T-helper 22 cell (primary cell): ENCODE results near the gene ATP13A1.
A peak's percentile ranks its signal among the peaks of the same experiment; 100 is the strongest.
"Not testable (repeated sequence)": the region's sequence is repeated elsewhere in the genome, so short reads cannot be mapped to it uniquely, and the experiment has no call there.

Experiments used
- DNase-seq: peaks from one replicate; pipeline ENCODE4 v3.0.0-alpha.2; 2020; ENCODE audit warnings: low read depth

Gene ATP13A1

DNA sequence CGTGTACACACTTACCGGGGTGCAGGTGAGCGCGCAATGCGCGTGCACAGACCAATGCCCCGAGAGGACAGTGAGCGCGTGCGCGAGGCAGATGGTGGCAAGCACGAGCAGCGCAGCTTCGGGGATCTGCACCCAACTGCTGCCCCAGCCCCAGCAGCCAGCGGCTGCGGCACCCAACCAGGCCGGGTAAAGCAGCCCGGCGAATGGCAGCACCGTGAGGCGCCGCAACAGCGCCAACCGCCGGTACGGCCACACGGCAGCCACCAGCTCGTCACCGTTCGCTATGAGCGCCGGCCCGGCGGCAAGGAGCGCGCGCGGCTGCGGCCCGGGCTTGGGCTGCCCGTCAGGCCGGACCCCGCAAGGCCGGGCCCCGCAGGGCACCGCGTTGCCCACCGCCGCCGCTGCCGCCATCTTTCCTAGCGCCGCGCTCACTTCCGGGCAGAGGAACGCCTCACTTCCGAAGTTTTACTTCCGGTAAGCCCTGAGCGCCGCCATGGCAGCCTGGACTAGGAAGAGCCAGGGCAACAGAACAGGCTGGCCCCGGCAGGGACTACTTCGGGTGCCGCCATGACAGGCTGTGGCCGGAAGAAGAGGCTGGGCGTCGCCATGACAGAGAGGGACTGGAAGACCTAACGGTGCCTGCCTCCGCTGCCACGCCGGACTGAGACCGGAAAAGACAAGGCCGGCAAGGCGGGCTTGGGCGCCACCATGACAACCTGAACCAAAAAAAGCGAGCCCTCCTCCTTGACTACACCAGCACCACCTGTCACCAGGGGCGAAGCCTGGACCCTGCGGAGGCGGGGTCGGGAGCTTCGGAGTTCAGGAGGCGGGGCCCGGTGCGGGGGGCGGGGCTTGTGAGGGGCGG is at the start of gene ATP13A1:
ATP13A1 (minus strand) TSS at position 421 of the 865 bp plus-strand sequence; CDS start at position 411, 10 bp downstream.
- DNase-seq: peak; percentile 95

- no peak for DNase-seq
Observed at GRCh38 chr19:19711934-19712828, 48.7 kb upstream of the ATP13A1 start.

GRCh38 chr19:19711306-19711933 is 47.9 kb upstream of the ATP13A1 start:
- DNase-seq: no peak

DNA sequence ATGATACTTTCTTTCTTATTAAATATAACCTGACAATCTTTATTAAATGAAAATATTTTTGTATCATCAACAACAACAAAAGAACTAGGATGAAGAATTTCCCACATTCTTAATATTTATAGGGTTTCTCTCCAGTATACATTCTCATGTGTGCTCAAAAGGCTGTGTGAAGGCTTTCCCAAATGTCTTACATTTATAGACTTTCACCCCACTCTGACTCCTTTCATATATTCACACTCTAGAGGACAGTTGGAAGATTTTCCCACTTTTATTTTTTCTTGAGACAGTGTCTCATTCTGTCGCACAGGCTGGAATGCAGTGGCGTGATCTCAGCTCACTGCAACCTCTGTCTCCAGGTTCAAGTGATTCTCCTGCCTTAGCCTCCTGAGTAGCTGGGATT is 47.0 kb upstream of the ATP13A1 start:
- no peak for DNase-seq

- DNase-seq: no peak
Observed at GRCh38 chr19:19704836-19705235, 41.4 kb upstream of the ATP13A1 start.

DNA sequence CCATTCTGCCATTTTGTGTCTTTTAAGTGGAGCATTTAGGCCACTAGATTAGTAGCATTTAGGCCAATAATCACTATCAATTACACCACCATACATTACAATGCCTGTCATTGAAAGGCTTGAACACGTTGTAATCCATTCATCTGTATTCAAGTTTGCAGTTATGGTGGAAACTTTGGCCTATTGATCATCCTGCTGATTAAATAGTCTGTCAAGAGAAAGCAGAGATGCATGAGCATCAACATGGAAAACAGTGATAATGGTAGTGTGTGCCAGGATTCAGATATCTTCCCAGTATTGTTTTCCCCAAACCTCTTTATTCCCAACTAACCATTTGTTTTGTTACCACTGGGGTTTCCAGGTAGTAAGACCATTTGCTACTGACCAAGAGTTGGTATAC is 37.0 kb upstream of the ATP13A1 start:
- DNase-seq: not testable (repeated sequence)

DNA sequence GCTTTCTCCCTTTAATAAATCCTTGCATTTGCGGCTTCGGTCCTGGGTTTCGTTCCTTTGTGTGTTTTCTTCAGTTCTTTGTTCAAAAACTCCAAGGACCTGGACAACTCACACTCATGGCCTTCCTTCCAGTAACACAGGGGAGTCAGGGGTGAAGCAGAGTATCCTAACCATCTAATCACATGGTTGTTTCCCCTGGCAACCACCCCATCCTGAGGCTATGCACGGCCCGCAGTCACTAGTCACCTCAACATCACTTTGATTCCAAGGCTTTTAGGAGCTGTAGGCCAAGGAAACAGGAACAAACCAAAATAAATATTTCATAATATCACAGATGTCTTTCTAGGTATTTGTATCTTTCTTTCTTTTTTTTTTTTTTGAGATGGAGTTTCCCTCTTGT is 34.1 kb upstream of the ATP13A1 start:
- no peak for DNase-seq

GRCh38 chr19:19696386-19696785 is 32.9 kb upstream of the ATP13A1 start:
- DNase-seq: no peak

DNA sequence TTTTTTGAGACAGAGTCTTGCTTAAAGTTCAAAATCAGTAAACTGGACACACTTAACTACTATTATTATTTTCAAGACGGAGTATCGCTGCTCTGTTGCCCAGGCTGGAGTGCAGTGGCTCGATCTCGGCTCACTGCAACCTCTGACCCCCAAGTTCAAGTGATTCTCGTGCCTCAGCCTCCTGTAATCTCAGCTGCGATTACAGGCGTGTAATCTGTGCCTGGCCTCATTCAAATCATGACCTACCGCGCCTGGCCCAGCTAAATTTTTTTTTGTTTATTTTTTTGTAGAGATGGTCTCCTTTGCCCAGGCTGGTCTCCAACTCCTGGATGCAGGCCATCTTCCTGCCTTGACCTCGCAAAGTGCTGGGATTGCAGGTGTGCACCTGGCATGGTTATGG is 28.2 kb upstream of the ATP13A1 start:
- no peak for DNase-seq

GRCh38 chr19:19689023-19689422 is 25.5 kb upstream of the ATP13A1 start:
- not testable (repeated sequence) for DNase-seq

DNA sequence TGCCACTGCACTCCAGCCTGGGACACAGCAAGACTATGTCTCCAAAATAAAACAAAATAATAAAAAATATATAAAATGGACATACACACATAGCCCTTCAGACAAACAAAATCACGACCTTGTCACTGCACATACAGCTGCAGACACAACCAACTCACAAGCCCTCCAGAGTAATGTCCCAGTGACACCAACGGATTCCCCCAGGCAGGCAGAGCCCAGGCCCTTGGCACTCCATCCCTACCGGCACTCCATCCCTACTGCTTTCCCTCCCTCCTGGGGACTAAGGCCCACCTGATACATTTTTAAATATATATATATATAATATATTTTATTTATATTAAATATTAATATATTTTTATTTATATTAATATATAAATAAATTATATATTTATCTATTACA is 23.6 kb upstream of the ATP13A1 start:
- no peak for DNase-seq

DNA sequence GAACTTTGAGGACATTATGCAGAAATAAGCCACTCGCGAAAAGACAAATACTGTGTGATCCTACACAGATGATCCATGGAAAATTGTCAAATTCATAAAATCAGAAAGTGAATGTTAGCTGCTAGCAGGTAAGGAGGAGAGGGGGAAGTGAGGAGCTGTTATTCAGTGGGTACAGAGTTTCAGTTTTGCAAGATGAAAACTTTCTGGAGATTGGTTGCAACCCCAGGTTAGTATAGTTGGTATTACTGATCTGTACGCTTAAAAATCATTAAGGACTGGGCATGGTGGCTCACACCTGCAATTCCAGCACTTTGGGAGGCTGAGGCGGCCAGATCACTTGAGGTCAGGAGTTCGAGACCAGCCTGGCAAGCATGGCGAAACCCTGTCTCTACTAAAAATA is 23.1 kb upstream of the ATP13A1 start:
- DNase-seq: no peak

- not testable (repeated sequence) for DNase-seq
Observed at GRCh38 chr19:19686119-19686518, 22.6 kb upstream of the ATP13A1 start.

- DNase-seq: no peak
Observed at GRCh38 chr19:19679176-19680073, 15.9 kb upstream of the ATP13A1 start.

GRCh38 chr19:19677579-19677978 is 14.1 kb upstream of the ATP13A1 start:
- DNase-seq: no peak

DNA sequence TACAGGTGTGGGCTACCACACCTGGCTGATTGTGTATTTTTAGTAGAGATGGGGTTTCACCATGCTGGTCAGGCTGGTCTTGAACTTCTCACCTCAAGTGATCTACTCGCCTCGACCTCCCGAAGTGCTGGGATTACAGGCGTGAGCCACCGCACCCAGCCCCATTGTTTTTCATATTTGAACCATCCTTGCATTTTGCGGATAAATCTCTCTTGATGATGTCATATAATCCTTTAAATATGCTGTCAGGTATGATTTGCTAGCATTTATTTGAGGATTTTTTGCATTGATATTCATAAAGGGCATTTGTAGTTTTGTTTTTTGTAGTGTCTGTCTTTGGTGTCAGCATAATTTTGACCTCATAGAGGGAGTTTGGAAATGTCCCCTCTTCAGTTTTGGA is 10.8 kb upstream of the ATP13A1 start:
- no peak for DNase-seq

GRCh38 chr19:19672816-19673215 is 9.3 kb upstream of the ATP13A1 start:
- DNase-seq: no peak

- DNase-seq: no peak
Observed at GRCh38 chr19:19670070-19670551, 6.6 kb upstream of the ATP13A1 start.

- peak; percentile 89 for DNase-seq
Observed at GRCh38 chr19:19668230-19669012, 4.9 kb upstream of the ATP13A1 start, which contains the start of gene ZNF101. Gene ZNF101 (plus strand): TSS chr19:19668839. CDS start chr19:19668964, 125 bp downstream.

- not testable (repeated sequence) for DNase-seq
Observed at GRCh38 chr19:19665420-19665948, 2.0 kb upstream of the ATP13A1 start.
